Retinal pigment epithelial cell (primary cell): Measurements from ENCODE around the gene C1QTNF4.

Source experiments
- DNase-seq: peaks from one replicate; pipeline ENCODE4 v3.0.0-alpha.2; 2010; ENCODE audit warnings: low read depth
- H3K4me3 ChIP-seq: 2 replicates; pipeline ENCODE4 v1.5.1; 2011; ENCODE audit warnings: mild to moderate bottlenecking, low read length, control low read depth, moderate library complexity
- CTCF ChIP-seq: conservative IDR thresholded peaks from 2 replicates; pipeline ENCODE4 v1.5.1; 2011; ENCODE audit warnings: low read depth, low read length, control low read depth, inconsistent platforms

C1QTNF4 gene

DNA sequence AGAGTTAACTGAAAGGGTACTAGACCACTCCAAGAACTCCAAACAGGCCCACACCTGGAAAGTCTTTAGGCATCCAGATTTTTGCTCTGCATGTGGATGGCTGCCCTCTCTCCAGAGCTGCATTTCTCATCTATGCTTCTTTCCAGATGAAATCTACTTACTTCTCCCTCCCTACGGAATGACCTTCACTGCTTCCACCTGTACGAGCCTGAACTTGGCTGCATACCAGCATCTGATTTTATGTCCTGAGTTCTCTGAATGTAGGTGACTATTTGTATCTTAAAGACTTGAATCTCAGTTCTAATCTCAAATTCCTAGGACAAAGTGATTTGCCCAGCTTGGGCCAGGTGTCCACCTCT lies 54.6 kb downstream of the C1QTNF4 start:
- TF ChIP-seq CTCF = no peak
- H3K4me3 ChIP-seq = no peak overlapping the region
- no peak for DNase-seq
